Measurements from ENCODE around the gene CLNK. TPM values are rescaled to one million over a fixed set of nuclear protein-coding genes. Genes with fewer than 3 reads are reported as not detected.

Gene CLNK
- total RNA-seq, 1 experiment from 2014 or later: not detected

DNA sequence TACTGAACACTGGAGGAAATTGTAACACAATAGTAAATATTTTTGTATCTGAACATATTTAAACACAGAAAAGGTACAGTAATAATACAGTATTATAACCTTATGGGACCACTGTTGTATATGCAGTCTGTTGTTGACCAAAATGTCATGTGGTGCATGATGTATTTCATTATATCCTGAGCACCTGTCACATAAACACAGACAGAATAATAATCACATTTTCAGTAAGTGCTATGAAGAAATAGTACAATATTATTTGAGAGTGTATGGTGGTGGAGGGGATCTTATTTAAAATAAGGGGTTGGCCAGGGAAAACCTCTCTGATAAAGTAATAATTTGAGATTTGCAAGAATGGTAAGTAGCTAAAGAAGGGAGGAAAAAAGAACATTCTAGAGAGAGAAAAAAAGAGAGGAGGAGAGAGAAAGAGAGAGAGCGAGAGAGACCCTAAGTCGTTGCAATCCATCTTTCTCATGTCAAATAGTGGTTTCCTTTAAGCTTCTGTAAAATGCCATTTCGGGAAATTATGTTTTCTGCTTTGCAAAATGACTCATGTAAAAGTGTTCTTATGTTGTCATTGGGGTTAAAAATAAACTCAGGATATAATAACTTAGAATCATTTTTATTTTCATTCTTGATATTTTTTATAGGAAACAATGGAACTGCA is 19.3 kb upstream of the CLNK start:
- Histone ChIP-seq H4K91ac (ENCODE audit: insufficient read length, low read depth, low read length) (no peak overlapping the region), H3K79me1 (ENCODE audit: insufficient read depth, low read depth, low read length, poor library complexity, severe bottlenecking) (no peaks in the 10 kb centered on the region), H3K23ac (ENCODE audit: insufficient read length, low read depth, low read length) (no peak overlapping the region), H4K5ac (ENCODE audit: insufficient read length, low read depth, low read length) (no peak overlapping the region), H3K9ac (ENCODE audit: extremely low read depth, insufficient read length, low read length) (no peak overlapping the region), H3K56ac (ENCODE audit: insufficient read length, low read depth, low read length) (no peak overlapping the region), H3T11ph (ENCODE audit: low read length) (no peak overlapping the region), H4K20me1 (ENCODE audit: control insufficient read depth, insufficient read depth, insufficient read length) (no peaks in the 10 kb centered on the region), H3K27ac (ENCODE audit: insufficient read length, low read depth, low read length) (no peak overlapping the region), H4K8ac (replicated peaks; ENCODE audit: insufficient read length, low read depth, low read length) (no peak overlapping the region), H2AK5ac (ENCODE audit: insufficient read length, low read length) (no peak overlapping the region), H3K79me2 (ENCODE audit: insufficient read depth, low read length) (no peaks in the 10 kb centered on the region), H3K4ac (ENCODE audit: low read depth, low read length) (no peak overlapping the region), H2BK12ac (ENCODE audit: insufficient read length, low read depth, low read length) (no peak overlapping the region), H3K4me2 (ENCODE audit: insufficient read depth, insufficient read length, low read length) (no peak overlapping the region), H2BK5ac (ENCODE audit: insufficient read length, low read length) (no peak overlapping the region), H2BK15ac (ENCODE audit: low read depth, low read length) (no peak overlapping the region), H3K4me1 (ENCODE audit: insufficient read depth, low read length) (no peaks in the 10 kb centered on the region), H3K18ac (ENCODE audit: insufficient read length, low read depth, low read length) (no peak overlapping the region), H3K23me2 (ENCODE audit: insufficient read length, low read depth, low read length, poor library complexity, severe bottlenecking) (no peaks in the 10 kb centered on the region), H3K14ac (ENCODE audit: insufficient read depth, low read length) (no peak overlapping the region), H2AFZ (ENCODE audit: low read length) (no peak overlapping the region), H2BK120ac (ENCODE audit: low read depth, low read length, poor library complexity, severe bottlenecking) (no peak overlapping the region), H3K27me3 (ENCODE audit: insufficient read depth, low read length) (no peaks in the 10 kb centered on the region), H3K9me3 (ENCODE audit: control insufficient read depth, low read depth, low read length) (no peaks in the 10 kb centered on the region), H2BK20ac (ENCODE audit: low read depth, low read length, poor library complexity, severe bottlenecking) (no peak overlapping the region)
- peaks cover 0 to 3% of the 10 kb centered on the region in 2 experiments; a peak in 2 of 5 replicates for H3K9me3 Mint-ChIP-seq
- no peaks in the 10 kb centered on the region for H3K27me3 Mint-ChIP-seq (ENCODE audit: low read depth)
- H3K36me3 Mint-ChIP-seq (ENCODE audit: insufficient read depth in 1 of 3, low read depth in 3 of 3): no peaks in the 10 kb centered on the region
- TF ChIP-seq, protein P1, sequence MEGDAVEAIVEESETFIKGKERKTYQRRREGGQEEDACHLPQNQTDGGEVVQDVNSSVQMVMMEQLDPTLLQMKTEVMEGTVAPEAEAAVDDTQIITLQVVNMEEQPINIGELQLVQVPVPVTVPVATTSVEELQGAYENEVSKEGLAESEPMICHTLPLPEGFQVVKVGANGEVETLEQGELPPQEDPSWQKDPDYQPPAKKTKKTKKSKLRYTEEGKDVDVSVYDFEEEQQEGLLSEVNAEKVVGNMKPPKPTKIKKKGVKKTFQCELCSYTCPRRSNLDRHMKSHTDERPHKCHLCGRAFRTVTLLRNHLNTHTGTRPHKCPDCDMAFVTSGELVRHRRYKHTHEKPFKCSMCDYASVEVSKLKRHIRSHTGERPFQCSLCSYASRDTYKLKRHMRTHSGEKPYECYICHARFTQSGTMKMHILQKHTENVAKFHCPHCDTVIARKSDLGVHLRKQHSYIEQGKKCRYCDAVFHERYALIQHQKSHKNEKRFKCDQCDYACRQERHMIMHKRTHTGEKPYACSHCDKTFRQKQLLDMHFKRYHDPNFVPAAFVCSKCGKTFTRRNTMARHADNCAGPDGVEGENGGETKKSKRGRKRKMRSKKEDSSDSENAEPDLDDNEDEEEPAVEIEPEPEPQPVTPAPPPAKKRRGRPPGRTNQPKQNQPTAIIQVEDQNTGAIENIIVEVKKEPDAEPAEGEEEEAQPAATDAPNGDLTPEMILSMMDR (conservative IDR thresholded peaks at IDR 0.05): no peak
- WGBS (ENCODE audit: extremely low coverage, insufficient read length, low lambda C conversion rate): no CpG with 5 or more reads among the region's 3 CpGs
- H3K4me1 Mint-ChIP-seq: peaks cover 6% of the 10 kb centered on the region in 2 experiments; a peak in 3 of 4 replicates
- H3K27ac Mint-ChIP-seq: no peak overlapping the region
- no peak for DNase-seq
- no peak overlapping the region for H3K4me3 Mint-ChIP-seq

All from H9 (cell line).